Measurements from ENCODE around the gene MAPT. TPM values are rescaled to one million over a fixed set of nuclear protein-coding genes. Genes with fewer than 3 reads are reported as not detected.
A peak's percentile ranks its signal among the peaks of the same experiment; 100 is the strongest.

Gene MAPT
- total RNA-seq, 2 experiments from 2014 or later: 1.3 to 1.4 TPM

- peaks cover 5% of the 10 kb centered on the region for H3K4me1 Mint-ChIP-seq (ENCODE audit: low read depth)
- no peak for DNase-seq
- ChIA-PET CTCF (interaction anchor here (1.1 kb wide), 2 partner anchors 15 to 26 kb away, joined by 3 to 5 read pairs; partner anchors contain the start of gene MAPT), POLR2A (interaction anchor here (0.6 kb wide), 1 partner anchor 390 kb away, joined by 3 read pairs; no protein-coding TSS in a partner anchor)
- H3K36me3 Mint-ChIP-seq (ENCODE audit: low read depth): no peaks in the 10 kb centered on the region
- no peaks in the 10 kb centered on the region for H3K9me3 Mint-ChIP-seq
- ATAC-seq: no peak
- H3K4me3 Mint-ChIP-seq: no peak overlapping the region
- H3K27ac Mint-ChIP-seq: no peak overlapping the region
- intact Hi-C loops (cut with micrococcal nuclease): no loop called here
- no peak for TF ChIP-seq CTCF (IDR thresholded peaks at IDR 0.05)
- peaks cover 10% of the 10 kb centered on the region for H3K27me3 Mint-ChIP-seq
Observed at GRCh38 chr17:45867702-45868101, 26.7 kb upstream of the MAPT start.

GRCh38 chr17:45868276-45868675 lies 26.1 kb upstream of the MAPT start:
- Mint-ChIP-seq H3K4me3 (no peak overlapping the region), H3K4me1 (ENCODE audit: low read depth) (peaks cover 5% of the 10 kb centered on the region), H3K36me3 (ENCODE audit: low read depth) (no peaks in the 10 kb centered on the region), H3K27ac (no peak overlapping the region), H3K27me3 (peaks cover 10% of the 10 kb centered on the region), H3K9me3 (no peaks in the 10 kb centered on the region)
- CTCF ChIA-PET: interaction anchor here (1.1 kb wide), 1 partner anchor 26 kb away, joined by 5 read pairs; the partner anchor contains the start of gene MAPT
- no peak for DNase-seq
- ATAC-seq: no peak
- intact Hi-C loops (cut with micrococcal nuclease): no loop called here
- no peak for TF ChIP-seq CTCF (IDR thresholded peaks at IDR 0.05)
- POLR2A ChIA-PET: interaction anchor here (0.6 kb wide), 1 partner anchor 390 kb away, joined by 3 read pairs; no protein-coding TSS in a partner anchor

- intact Hi-C loops (cut with micrococcal nuclease): no loop called here
Observed at GRCh38 chr17:45869676-45870341, 24.5 kb upstream of the MAPT start.

GRCh38 chr17:45870342-45870974 lies 23.9 kb upstream of the MAPT start:
- intact Hi-C loops (cut with micrococcal nuclease): no loop called here
- ChIA-PET CTCF (interaction anchor here (1.3 kb wide), 2 partner anchors 19 to 278 kb away, joined by 3 to 5 read pairs; no protein-coding TSS in a partner anchor), POLR2A (no interaction called here)
- H3K4me1 Mint-ChIP-seq (ENCODE audit: low read depth): peaks cover 11% of the 10 kb centered on the region
- H3K9me3 Mint-ChIP-seq: no peaks in the 10 kb centered on the region
- H3K4me3 Mint-ChIP-seq: no peak overlapping the region
- no peak for ATAC-seq
- H3K27ac Mint-ChIP-seq: no peak overlapping the region
- no peaks in the 10 kb centered on the region for H3K36me3 Mint-ChIP-seq (ENCODE audit: low read depth)
- TF ChIP-seq CTCF (IDR thresholded peaks at IDR 0.05): no peak
- no peak for DNase-seq
- H3K27me3 Mint-ChIP-seq: peaks cover 7% of the 10 kb centered on the region

More at GRCh38 chr17:45869676-45870341, 24.5 kb upstream of the MAPT start:
- peaks cover 11% of the 10 kb centered on the region for H3K4me1 Mint-ChIP-seq (ENCODE audit: low read depth)
- no peak for TF ChIP-seq CTCF (IDR thresholded peaks at IDR 0.05)
- H3K9me3 Mint-ChIP-seq: no peaks in the 10 kb centered on the region
- H3K4me3 Mint-ChIP-seq: no peak overlapping the region
- DNase-seq (peak; percentile 28), ATAC-seq (no peak)
- CTCF ChIA-PET: interaction anchor here (1.1 to 1.3 kb wide), 3 partner anchors 19 to 277 kb away, joined by 3 to 5 read pairs (median 3); no protein-coding TSS in a partner anchor
- no peaks in the 10 kb centered on the region for H3K36me3 Mint-ChIP-seq (ENCODE audit: low read depth)
- POLR2A ChIA-PET: no interaction called here
- H3K27ac Mint-ChIP-seq: no peak overlapping the region
- H3K27me3 Mint-ChIP-seq: peaks cover 6% of the 10 kb centered on the region

- intact Hi-C loops (cut with micrococcal nuclease): no loop called here
- no peaks in the 10 kb centered on the region for H3K36me3 Mint-ChIP-seq (ENCODE audit: low read depth)
- no peak overlapping the region for H3K4me3 Mint-ChIP-seq
- ATAC-seq: no peak
- H3K27me3 Mint-ChIP-seq: peaks cover 12% of the 10 kb centered on the region
- peaks cover 11% of the 10 kb centered on the region for H3K4me1 Mint-ChIP-seq (ENCODE audit: low read depth)
- no peaks in the 10 kb centered on the region for H3K9me3 Mint-ChIP-seq
- DNase-seq: peak; percentile 22
- ChIA-PET POLR2A (no interaction called here), CTCF (interaction anchor here (1.6 kb wide), 1 partner anchor 22 kb away, joined by 4 read pairs; no protein-coding TSS in a partner anchor)
- no peak overlapping the region for H3K27ac Mint-ChIP-seq
- TF ChIP-seq CTCF (IDR thresholded peaks at IDR 0.05): no peak
Observed at GRCh38 chr17:45871718-45872117, 22.6 kb upstream of the MAPT start.

All from activated CD8-positive, alpha-beta T cell treated with anti-CD3 and anti-CD28 coated beads for 36 hours (primary cell).